Ishikawa (cell line): ENCODE results near the gene AADAC.

Source experiments
- CEBPB ChIP-seq: IDR thresholded peaks from 2 replicates; pipeline ENCODE4 v1.6.1; 2012
- CREB1 ChIP-seq: IDR thresholded peaks from 2 replicates; pipeline ENCODE4 v1.6.1; 2012; ENCODE audit warnings: low read depth
- EGR1 ChIP-seq: IDR thresholded peaks from 2 replicates; pipeline ENCODE4 v1.6.1; 2012
- EP300 ChIP-seq: IDR thresholded peaks from 2 replicates; pipeline ENCODE4 v1.6.1; 2012; ENCODE audit warnings: borderline replicate concordance
- FOXM1 ChIP-seq: IDR thresholded peaks from 2 replicates; pipeline ENCODE4 v1.6.1; 2012; ENCODE audit warnings: low read depth, borderline replicate concordance
- NFIC ChIP-seq: IDR thresholded peaks from 2 replicates; pipeline ENCODE4 v1.6.1; 2012
- RAD21 ChIP-seq: IDR thresholded peaks from 2 replicates; pipeline ENCODE4 v1.6.1; 2012; ENCODE audit warnings: low read depth
- TAF1 ChIP-seq: IDR thresholded peaks from 2 replicates; pipeline ENCODE4 v1.6.1; 2012; ENCODE audit warnings: low read depth, mild to moderate bottlenecking
- TCF12 ChIP-seq: IDR thresholded peaks from 2 replicates; pipeline ENCODE4 v1.6.1; 2012; ENCODE audit warnings: low read depth
- TEAD4 ChIP-seq: IDR thresholded peaks from 2 replicates; pipeline ENCODE4 v1.6.1; 2012
- YY1 ChIP-seq: IDR thresholded peaks from 2 replicates; pipeline ENCODE4 v1.6.1; 2012; ENCODE audit warnings: low read depth
- ZBTB7A ChIP-seq: IDR thresholded peaks from 2 replicates; pipeline ENCODE4 v1.6.1; 2012; ENCODE audit warnings: low read depth
- TF ChIP-seq, protein P1 (sequence below): IDR thresholded peaks from 2 replicates; pipeline ENCODE4 v1.6.1; 2012
- TF ChIP-seq, protein P2 (sequence below): IDR thresholded peaks from 2 replicates; pipeline ENCODE4 v1.6.1; 2012; ENCODE audit warnings: low read depth, mild to moderate bottlenecking
- TF ChIP-seq, protein P3 (sequence below): IDR thresholded peaks from 2 replicates; pipeline ENCODE4 v1.6.1; 2012

AADAC gene

DNA sequence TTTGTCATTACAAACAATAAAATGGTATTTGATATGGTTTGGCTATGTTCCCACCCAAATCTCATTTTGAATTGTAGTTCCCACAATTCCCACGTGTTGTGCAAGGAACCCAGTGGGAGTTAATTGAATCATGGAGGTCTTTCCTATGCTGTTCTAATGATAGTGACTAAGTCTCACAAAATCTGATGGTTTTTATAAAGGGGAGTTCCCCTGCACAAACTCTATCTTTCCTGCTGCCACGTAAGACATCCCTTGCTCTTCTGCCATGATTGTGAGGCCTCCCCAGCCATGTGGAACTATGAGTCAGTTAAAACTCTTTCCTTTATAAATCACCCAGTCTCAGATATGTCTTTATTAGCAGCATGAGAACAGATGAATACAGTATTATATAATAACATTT, 15.4 kb upstream of the AADAC start:
- no peak for TF ChIP-seq EP300
- TF ChIP-seq CEBPB: no peak
- no peak for TF ChIP-seq CREB1
- TF ChIP-seq ZBTB7A: no peak
- TF ChIP-seq YY1: no peak
- TF ChIP-seq, protein P1, sequence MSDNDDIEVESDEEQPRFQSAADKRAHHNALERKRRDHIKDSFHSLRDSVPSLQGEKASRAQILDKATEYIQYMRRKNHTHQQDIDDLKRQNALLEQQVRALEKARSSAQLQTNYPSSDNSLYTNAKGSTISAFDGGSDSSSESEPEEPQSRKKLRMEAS: no peak
- no peak for TF ChIP-seq RAD21
- TF ChIP-seq, protein P2, sequence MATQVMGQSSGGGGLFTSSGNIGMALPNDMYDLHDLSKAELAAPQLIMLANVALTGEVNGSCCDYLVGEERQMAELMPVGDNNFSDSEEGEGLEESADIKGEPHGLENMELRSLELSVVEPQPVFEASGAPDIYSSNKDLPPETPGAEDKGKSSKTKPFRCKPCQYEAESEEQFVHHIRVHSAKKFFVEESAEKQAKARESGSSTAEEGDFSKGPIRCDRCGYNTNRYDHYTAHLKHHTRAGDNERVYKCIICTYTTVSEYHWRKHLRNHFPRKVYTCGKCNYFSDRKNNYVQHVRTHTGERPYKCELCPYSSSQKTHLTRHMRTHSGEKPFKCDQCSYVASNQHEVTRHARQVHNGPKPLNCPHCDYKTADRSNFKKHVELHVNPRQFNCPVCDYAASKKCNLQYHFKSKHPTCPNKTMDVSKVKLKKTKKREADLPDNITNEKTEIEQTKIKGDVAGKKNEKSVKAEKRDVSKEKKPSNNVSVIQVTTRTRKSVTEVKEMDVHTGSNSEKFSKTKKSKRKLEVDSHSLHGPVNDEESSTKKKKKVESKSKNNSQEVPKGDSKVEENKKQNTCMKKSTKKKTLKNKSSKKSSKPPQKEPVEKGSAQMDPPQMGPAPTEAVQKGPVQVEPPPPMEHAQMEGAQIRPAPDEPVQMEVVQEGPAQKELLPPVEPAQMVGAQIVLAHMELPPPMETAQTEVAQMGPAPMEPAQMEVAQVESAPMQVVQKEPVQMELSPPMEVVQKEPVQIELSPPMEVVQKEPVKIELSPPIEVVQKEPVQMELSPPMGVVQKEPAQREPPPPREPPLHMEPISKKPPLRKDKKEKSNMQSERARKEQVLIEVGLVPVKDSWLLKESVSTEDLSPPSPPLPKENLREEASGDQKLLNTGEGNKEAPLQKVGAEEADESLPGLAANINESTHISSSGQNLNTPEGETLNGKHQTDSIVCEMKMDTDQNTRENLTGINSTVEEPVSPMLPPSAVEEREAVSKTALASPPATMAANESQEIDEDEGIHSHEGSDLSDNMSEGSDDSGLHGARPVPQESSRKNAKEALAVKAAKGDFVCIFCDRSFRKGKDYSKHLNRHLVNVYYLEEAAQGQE: no peak
- TF ChIP-seq, protein P3, sequence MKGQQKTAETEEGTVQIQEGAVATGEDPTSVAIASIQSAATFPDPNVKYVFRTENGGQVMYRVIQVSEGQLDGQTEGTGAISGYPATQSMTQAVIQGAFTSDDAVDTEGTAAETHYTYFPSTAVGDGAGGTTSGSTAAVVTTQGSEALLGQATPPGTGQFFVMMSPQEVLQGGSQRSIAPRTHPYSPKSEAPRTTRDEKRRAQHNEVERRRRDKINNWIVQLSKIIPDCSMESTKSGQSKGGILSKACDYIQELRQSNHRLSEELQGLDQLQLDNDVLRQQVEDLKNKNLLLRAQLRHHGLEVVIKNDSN: no peak
- TF ChIP-seq TCF12: no peak
- no peak for TF ChIP-seq TEAD4
- no peak for TF ChIP-seq TAF1
- TF ChIP-seq NFIC: no peak
- TF ChIP-seq FOXM1: no peak
- no peak for TF ChIP-seq EGR1

DNA sequence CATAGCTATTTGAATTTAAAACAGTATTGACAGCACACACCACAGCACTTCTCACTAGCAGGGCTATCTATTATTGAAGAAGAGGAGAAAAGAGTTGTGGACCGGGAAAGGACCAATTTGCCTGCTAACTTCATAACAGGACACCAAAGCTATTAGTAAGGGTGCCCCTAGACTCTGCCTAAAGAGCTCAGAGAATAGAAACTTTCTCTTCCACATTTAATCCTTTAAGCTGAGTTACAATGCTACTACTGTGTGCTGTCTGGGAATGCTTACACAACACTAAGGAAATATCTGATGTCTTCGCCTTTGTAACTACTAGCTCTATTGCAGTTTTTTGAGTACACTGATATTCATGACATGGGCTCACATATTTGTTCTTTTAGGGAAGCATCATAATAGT, 13.5 kb upstream of the AADAC start:
- TF ChIP-seq EGR1: no peak
- TF ChIP-seq TCF12: no peak
- TF ChIP-seq, protein P2: no peak

DNA sequence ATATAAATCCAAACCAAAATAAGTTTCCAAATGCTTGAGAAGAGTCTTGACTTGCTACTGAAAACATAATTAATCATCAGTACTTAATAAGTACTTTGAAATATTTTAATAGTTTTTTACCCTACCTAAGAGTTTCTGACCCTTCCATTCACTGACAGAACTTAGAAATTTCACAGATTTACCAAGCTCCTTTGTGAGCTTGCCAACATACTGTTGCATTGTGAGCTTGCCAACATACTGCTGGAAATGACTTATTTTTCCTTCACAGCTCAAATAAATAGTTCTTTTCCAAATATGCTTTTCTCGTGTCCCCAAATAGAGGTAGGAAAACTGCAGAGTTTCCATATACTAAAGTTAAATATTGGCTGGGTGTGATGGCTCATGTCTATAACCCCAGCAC, 9.6 kb upstream of the AADAC start:
- TF ChIP-seq CREB1 (no peak), RAD21 (no peak), TAF1 (no peak), FOXM1 (no peak), EP300 (no peak), YY1 (no peak), ZBTB7A (no peak), TCF12 (no peak), TEAD4 (no peak), NFIC (no peak), EGR1 (no peak), CEBPB (no peak)
- TF ChIP-seq, protein P3: no peak
- TF ChIP-seq, protein P1: no peak

DNA sequence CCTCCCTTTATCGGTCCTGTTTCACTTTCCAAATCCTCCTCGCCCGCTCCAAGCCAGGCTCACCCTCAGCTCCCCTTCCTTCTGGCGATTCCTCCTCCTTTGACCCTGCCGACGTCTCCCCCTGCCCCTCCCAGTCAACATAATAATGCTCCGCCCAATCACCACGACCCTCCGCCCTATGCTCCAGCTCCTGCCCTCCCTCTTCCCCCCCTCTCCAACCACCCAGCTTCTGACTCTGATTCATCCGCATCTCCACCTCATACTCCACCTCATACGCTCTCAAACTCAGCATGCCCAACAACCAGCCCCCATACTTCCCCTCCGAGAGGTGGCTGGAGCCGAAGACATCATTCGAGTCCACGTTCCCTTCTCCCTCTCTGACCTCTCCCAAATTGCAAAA, 7.1 kb upstream of the AADAC start:
- no peak for TF ChIP-seq NFIC
- TF ChIP-seq, protein P3: no peak
- TF ChIP-seq RAD21: no peak

DNA sequence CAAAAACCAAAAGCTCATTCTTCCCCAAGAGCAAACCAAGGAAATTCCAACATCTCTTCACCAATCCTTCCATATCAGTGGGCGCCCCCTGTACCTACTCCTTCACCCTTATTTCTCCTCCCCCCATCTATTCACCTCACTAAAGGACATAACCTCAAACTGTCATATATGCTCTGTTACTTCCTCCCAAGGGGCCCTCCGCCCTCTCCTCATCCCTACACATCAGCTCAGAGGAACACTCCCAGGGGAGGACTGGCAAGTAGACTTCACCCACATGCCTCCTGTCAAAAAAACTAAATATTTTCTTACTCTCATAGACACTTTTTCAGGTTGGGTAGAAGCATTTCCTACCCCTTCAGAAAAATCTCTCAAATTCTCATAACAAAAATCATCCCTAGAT, 2.4 kb upstream of the AADAC start:
- TF ChIP-seq TAF1: no peak
- TF ChIP-seq RAD21: no peak
- no peak for TF ChIP-seq CREB1
- TF ChIP-seq ZBTB7A: no peak
- TF ChIP-seq YY1: no peak
- TF ChIP-seq EP300: no peak
- no peak for TF ChIP-seq TCF12
- TF ChIP-seq TEAD4: no peak
- no peak for TF ChIP-seq EGR1
- TF ChIP-seq, protein P3: no peak
- TF ChIP-seq NFIC: no peak
- TF ChIP-seq, protein P1: no peak
- TF ChIP-seq CEBPB: no peak
- TF ChIP-seq, protein P2: no peak
- TF ChIP-seq FOXM1: no peak
